ENCODE data around the gene AP1M1. TPM values are rescaled to one million over a fixed set of nuclear protein-coding genes. Genes with fewer than 3 reads are reported as not detected.

AP1M1 gene
- total RNA-seq, 1 experiment from 2014 or later, result 88.7 TPM

GRCh38 chr19:16265890-16266585 lies 68.3 kb downstream of the AP1M1 start:
- no TSS peak for BruUV-seq (replicated peaks)
- Histone ChIP-seq H3K36me3 (ENCODE audit: control insufficient read depth, insufficient read depth, low read length) (no peaks in the 10 kb centered on the region), H3K9me3 (ENCODE audit: control insufficient read depth, insufficient read depth, low read depth, low read length) (no peaks in the 10 kb centered on the region), H3K27ac (ENCODE audit: low read length) (no peak overlapping the region), H3K4me1 (ENCODE audit: control insufficient read depth, insufficient read depth, low read length) (no peaks in the 10 kb centered on the region), H3K27me3 (ENCODE audit: control insufficient read depth, insufficient read depth, low read length) (no peaks in the 10 kb centered on the region), H3K4me3 (ENCODE audit: low read depth in 2 of 2, low read length in 2 of 2) (no peak overlapping the region)
- in situ Hi-C loops (cut with HindIII; ENCODE audit: low pct_unique_long_range_greater_than_20kb, low sequenced_read_pairs), result no loop called here
- no peak for TF ChIP-seq TCF7L2 (IDR thresholded peaks at IDR 0.05; ENCODE audit: low read depth, low read length)
- TF ChIP-seq, protein P1, sequence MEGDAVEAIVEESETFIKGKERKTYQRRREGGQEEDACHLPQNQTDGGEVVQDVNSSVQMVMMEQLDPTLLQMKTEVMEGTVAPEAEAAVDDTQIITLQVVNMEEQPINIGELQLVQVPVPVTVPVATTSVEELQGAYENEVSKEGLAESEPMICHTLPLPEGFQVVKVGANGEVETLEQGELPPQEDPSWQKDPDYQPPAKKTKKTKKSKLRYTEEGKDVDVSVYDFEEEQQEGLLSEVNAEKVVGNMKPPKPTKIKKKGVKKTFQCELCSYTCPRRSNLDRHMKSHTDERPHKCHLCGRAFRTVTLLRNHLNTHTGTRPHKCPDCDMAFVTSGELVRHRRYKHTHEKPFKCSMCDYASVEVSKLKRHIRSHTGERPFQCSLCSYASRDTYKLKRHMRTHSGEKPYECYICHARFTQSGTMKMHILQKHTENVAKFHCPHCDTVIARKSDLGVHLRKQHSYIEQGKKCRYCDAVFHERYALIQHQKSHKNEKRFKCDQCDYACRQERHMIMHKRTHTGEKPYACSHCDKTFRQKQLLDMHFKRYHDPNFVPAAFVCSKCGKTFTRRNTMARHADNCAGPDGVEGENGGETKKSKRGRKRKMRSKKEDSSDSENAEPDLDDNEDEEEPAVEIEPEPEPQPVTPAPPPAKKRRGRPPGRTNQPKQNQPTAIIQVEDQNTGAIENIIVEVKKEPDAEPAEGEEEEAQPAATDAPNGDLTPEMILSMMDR (IDR thresholded peaks at IDR 0.05), result no peak
- TF ChIP-seq, protein P2, sequence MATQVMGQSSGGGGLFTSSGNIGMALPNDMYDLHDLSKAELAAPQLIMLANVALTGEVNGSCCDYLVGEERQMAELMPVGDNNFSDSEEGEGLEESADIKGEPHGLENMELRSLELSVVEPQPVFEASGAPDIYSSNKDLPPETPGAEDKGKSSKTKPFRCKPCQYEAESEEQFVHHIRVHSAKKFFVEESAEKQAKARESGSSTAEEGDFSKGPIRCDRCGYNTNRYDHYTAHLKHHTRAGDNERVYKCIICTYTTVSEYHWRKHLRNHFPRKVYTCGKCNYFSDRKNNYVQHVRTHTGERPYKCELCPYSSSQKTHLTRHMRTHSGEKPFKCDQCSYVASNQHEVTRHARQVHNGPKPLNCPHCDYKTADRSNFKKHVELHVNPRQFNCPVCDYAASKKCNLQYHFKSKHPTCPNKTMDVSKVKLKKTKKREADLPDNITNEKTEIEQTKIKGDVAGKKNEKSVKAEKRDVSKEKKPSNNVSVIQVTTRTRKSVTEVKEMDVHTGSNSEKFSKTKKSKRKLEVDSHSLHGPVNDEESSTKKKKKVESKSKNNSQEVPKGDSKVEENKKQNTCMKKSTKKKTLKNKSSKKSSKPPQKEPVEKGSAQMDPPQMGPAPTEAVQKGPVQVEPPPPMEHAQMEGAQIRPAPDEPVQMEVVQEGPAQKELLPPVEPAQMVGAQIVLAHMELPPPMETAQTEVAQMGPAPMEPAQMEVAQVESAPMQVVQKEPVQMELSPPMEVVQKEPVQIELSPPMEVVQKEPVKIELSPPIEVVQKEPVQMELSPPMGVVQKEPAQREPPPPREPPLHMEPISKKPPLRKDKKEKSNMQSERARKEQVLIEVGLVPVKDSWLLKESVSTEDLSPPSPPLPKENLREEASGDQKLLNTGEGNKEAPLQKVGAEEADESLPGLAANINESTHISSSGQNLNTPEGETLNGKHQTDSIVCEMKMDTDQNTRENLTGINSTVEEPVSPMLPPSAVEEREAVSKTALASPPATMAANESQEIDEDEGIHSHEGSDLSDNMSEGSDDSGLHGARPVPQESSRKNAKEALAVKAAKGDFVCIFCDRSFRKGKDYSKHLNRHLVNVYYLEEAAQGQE (IDR thresholded peaks at IDR 0.05; ENCODE audit: insufficient read depth in 1 of 2, low read depth in 2 of 2, low read length in 1 of 2), result no peak
- no peak for TF ChIP-seq SIN3A (IDR thresholded peaks at IDR 0.05; ENCODE audit: borderline replicate concordance, insufficient read depth, low read depth, low read length)
- TF ChIP-seq POLR2AphosphoS5 (IDR thresholded peaks at IDR 0.05; ENCODE audit: low read depth, low read length), result no peak
- ChIA-PET CTCF (no interaction called here), POLR2A (no interaction called here)
- DNase-seq (ENCODE audit: low read depth, low spot score), result no peak
- intact Hi-C loops (cut with micrococcal nuclease; ENCODE audit: unreplicated experiment), result no loop called here
- 0 out of 2 replicates have a peak, but pooled peaks have one; percentile 40 for ATAC-seq

DNA sequence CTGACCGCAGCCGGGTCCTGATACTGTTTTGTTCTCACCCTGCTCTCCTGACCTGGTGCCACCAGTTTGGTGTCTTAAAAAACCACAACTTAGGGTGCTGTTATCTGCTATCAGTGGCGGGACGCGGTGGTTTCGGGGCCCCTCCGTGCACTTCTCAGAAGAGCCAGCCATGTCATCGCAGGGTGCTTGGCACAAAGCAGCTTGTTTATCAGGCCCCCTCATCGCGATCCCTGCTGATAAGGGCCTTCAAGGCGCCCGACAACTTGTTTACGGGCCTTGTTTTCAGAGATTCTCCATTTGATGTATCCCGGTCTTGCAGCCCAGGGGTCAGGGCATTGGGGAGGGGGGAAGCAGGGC lies 68.9 kb downstream of the AP1M1 start:
- no peaks in the 10 kb centered on the region for H3K9me3 ChIP-seq (ENCODE audit: control insufficient read depth, insufficient read depth, low read depth, low read length)
- no TSS peak for BruUV-seq (replicated peaks)

More for the DNA sequence above, 68.9 kb downstream of the AP1M1 start:
- H3K4me1 ChIP-seq (ENCODE audit: control insufficient read depth, insufficient read depth, low read length), result no peaks in the 10 kb centered on the region
- H3K36me3 ChIP-seq (ENCODE audit: control insufficient read depth, insufficient read depth, low read length), result no peaks in the 10 kb centered on the region
- CTCF ChIA-PET, result no interaction called here
- ATAC-seq (no peak), DNase-seq (ENCODE audit: low read depth, low spot score) (no peak)
- intact Hi-C loops (cut with micrococcal nuclease; ENCODE audit: unreplicated experiment) (no loop called here), in situ Hi-C loops (cut with HindIII; ENCODE audit: low pct_unique_long_range_greater_than_20kb, low sequenced_read_pairs) (no loop called here)
- no peak overlapping the region for H3K4me3 ChIP-seq (ENCODE audit: low read depth in 2 of 2, low read length in 2 of 2)
- H3K27me3 ChIP-seq (ENCODE audit: control insufficient read depth, insufficient read depth, low read length), result no peaks in the 10 kb centered on the region
- no peak for TF ChIP-seq TCF7L2 (IDR thresholded peaks at IDR 0.05; ENCODE audit: low read depth, low read length)
- TF ChIP-seq POLR2AphosphoS5 (IDR thresholded peaks at IDR 0.05; ENCODE audit: low read depth, low read length), result no peak
- no peak for TF ChIP-seq SIN3A (IDR thresholded peaks at IDR 0.05; ENCODE audit: borderline replicate concordance, insufficient read depth, low read depth, low read length)
- TF ChIP-seq, protein P2 (IDR thresholded peaks at IDR 0.05; ENCODE audit: insufficient read depth in 1 of 2, low read depth in 2 of 2, low read length in 1 of 2), result no peak
- POLR2A ChIA-PET, result no interaction called here
- no peak overlapping the region for H3K27ac ChIP-seq (ENCODE audit: low read length)

Data from Panc1 (cell line).